ENCODE data around the gene COG5.

DNA sequence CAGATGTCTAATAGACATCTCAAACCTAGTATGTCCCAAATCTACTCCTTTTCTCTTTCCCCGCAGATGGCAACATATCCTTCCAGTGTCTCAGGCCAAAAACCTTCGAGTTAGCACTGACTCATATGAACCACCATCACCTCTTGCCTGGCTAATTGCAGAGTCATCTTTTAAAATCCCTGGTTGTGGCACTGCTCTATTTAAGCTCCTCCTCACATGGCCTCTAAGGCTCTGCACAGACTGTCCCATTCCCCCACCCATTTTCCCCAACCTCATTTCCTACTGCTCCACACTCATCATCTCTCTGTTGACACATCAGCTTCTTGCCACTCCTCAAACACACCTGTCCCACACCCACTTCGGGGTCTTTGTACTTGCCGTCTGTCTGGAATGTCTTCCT is 411.7 kb downstream of the COG5 start:
- no peak for TF ChIP-seq EZH2phosphoT487 (IDR thresholded peaks at IDR 0.05; ENCODE audit: borderline replicate concordance, low read depth, low read length)
- TF ChIP-seq, protein P1, sequence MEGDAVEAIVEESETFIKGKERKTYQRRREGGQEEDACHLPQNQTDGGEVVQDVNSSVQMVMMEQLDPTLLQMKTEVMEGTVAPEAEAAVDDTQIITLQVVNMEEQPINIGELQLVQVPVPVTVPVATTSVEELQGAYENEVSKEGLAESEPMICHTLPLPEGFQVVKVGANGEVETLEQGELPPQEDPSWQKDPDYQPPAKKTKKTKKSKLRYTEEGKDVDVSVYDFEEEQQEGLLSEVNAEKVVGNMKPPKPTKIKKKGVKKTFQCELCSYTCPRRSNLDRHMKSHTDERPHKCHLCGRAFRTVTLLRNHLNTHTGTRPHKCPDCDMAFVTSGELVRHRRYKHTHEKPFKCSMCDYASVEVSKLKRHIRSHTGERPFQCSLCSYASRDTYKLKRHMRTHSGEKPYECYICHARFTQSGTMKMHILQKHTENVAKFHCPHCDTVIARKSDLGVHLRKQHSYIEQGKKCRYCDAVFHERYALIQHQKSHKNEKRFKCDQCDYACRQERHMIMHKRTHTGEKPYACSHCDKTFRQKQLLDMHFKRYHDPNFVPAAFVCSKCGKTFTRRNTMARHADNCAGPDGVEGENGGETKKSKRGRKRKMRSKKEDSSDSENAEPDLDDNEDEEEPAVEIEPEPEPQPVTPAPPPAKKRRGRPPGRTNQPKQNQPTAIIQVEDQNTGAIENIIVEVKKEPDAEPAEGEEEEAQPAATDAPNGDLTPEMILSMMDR (conservative IDR thresholded peaks at IDR 0.05; ENCODE audit: low read length): no peak

Data from OCI-LY7 (cell line).